ENCODE results near the gene CRLF1.
A peak's percentile ranks its signal among the peaks of the same experiment; 100 is the strongest.

CRLF1 gene

DNA sequence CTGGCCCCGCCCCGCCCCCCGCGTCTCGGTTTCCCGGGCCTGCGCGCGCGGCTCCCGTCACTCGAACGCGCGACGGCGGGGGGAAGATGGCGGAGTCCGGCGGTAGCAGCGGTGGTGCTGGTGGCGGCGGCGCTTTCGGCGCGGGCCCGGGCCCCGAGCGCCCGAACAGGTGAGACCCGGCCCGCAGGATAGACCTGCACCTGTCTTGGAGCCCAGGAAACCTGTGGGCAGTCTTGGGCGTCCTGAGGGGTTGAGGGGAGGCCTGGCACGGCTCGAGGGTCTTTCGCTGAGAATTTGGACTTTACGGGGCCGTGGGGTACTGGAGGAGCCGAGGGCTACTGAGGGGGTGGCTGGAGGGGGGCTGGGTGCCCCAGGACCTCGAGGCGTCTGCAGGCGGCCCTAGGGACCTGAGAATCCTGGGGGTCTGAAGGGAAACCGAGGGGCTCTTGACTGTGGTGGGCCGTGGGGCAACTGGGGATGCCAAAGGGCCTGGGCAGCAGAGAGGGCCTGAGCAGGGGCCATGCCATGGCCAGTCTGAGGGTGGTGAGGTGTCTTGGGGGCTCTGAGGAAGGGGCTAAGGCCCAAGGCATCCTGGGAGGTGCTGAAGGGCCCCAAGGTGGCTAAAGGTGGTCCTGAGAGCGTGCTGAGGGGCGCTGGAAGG, 30.5 kb upstream of the CRLF1 start, which contains the start of gene KLHL26 (continued):
- TF ChIP-seq, protein P1, sequence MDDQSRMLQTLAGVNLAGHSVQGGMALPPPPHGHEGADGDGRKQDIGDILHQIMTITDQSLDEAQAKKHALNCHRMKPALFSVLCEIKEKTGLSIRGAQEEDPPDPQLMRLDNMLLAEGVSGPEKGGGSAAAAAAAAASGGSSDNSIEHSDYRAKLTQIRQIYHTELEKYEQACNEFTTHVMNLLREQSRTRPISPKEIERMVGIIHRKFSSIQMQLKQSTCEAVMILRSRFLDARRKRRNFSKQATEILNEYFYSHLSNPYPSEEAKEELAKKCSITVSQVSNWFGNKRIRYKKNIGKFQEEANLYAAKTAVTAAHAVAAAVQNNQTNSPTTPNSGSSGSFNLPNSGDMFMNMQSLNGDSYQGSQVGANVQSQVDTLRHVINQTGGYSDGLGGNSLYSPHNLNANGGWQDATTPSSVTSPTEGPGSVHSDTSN (CRISPR knock-in tag; IDR thresholded peaks at IDR 0.05): peak; percentile 64; the same call in 1 of the 2 replicates
- TF ChIP-seq ZNF266 (tag by site-specific recombination; IDR thresholded peaks at IDR 0.05; ENCODE audit: low read depth) (no peak), ZBTB17 (tag by site-specific recombination; IDR thresholded peaks at IDR 0.05) (no peak), ZNF366 (tag by site-specific recombination; conservative IDR thresholded peaks at IDR 0.05) (no peak), ZNF488 (tag by site-specific recombination; IDR thresholded peaks at IDR 0.05) (no peak), ZNF596 (tag by site-specific recombination; IDR thresholded peaks at IDR 0.05) (no peak), ZNF148 (tag by site-specific recombination; IDR thresholded peaks at IDR 0.05; ENCODE audit: borderline replicate concordance) (no peak), ZNF274 (IDR thresholded peaks at IDR 0.05; ENCODE audit: low read length) (no peak), ZNF274 (tag by site-specific recombination; IDR thresholded peaks at IDR 0.05; ENCODE audit: borderline replicate concordance) (no peak), MZF1 (tag by site-specific recombination; IDR thresholded peaks at IDR 0.05; ENCODE audit: borderline replicate concordance) (no peak), ZXDB (tag by site-specific recombination; IDR thresholded peaks at IDR 0.05) (0 out of 2 replicates have a peak, but pooled peaks have one; percentile 35), ZNF473 (tag by site-specific recombination; IDR thresholded peaks at IDR 0.05) (no peak), ZNF140 (tag by site-specific recombination; IDR thresholded peaks at IDR 0.05) (no peak), ZFP37 (tag by site-specific recombination; IDR thresholded peaks at IDR 0.05) (no peak), HOXD13 (CRISPR knock-in tag; IDR thresholded peaks at IDR 0.05; ENCODE audit: borderline replicate concordance) (no peak), GLIS2 (tag by site-specific recombination; IDR thresholded peaks at IDR 0.05) (peak; percentile 67), ZNF23 (tag by site-specific recombination; IDR thresholded peaks at IDR 0.05; ENCODE audit: borderline replicate concordance) (no peak), ZNF133 (tag by site-specific recombination; IDR thresholded peaks at IDR 0.05) (no peak), ZNF426 (tag by site-specific recombination; IDR thresholded peaks at IDR 0.05) (no peak), ZNF658 (tag by site-specific recombination; IDR thresholded peaks at IDR 0.05) (no peak), ZNF391 (tag by site-specific recombination; IDR thresholded peaks at IDR 0.05; ENCODE audit: borderline replicate concordance, low read depth) (0 out of 2 replicates have a peak, but pooled peaks have one; percentile 37), ZNF114 (tag by site-specific recombination; IDR thresholded peaks at IDR 0.05) (no peak), SCRT2 (tag by site-specific recombination; IDR thresholded peaks at IDR 0.05) (no peak), SP7 (tag by site-specific recombination; IDR thresholded peaks at IDR 0.05) (no peak), SP2 (tag by site-specific recombination; IDR thresholded peaks at IDR 0.05) (no peak), ZNF302 (tag by site-specific recombination; IDR thresholded peaks at IDR 0.05; ENCODE audit: low read depth) (no peak), INSM2 (tag by site-specific recombination; IDR thresholded peaks at IDR 0.05) (no peak), ZNF548 (tag by site-specific recombination; IDR thresholded peaks at IDR 0.05) (no peak)
- TF ChIP-seq, protein P2, sequence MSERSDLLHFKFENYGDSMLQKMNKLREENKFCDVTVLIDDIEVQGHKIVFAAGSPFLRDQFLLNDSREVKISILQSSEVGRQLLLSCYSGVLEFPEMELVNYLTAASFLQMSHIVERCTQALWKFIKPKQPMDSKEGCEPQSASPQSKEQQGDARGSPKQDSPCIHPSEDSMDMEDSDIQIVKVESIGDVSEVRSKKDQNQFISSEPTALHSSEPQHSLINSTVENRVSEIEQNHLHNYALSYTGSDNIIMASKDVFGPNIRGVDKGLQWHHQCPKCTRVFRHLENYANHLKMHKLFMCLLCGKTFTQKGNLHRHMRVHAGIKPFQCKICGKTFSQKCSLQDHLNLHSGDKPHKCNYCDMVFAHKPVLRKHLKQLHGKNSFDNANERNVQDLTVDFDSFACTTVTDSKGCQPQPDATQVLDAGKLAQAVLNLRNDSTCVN (tag by site-specific recombination; optimal IDR thresholded peaks at IDR 0.05): peak; percentile 81
- TF ChIP-seq, protein P3, sequence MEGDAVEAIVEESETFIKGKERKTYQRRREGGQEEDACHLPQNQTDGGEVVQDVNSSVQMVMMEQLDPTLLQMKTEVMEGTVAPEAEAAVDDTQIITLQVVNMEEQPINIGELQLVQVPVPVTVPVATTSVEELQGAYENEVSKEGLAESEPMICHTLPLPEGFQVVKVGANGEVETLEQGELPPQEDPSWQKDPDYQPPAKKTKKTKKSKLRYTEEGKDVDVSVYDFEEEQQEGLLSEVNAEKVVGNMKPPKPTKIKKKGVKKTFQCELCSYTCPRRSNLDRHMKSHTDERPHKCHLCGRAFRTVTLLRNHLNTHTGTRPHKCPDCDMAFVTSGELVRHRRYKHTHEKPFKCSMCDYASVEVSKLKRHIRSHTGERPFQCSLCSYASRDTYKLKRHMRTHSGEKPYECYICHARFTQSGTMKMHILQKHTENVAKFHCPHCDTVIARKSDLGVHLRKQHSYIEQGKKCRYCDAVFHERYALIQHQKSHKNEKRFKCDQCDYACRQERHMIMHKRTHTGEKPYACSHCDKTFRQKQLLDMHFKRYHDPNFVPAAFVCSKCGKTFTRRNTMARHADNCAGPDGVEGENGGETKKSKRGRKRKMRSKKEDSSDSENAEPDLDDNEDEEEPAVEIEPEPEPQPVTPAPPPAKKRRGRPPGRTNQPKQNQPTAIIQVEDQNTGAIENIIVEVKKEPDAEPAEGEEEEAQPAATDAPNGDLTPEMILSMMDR (tag by site-specific recombination; IDR thresholded peaks at IDR 0.05): no peak
- TF ChIP-seq, protein P4, sequence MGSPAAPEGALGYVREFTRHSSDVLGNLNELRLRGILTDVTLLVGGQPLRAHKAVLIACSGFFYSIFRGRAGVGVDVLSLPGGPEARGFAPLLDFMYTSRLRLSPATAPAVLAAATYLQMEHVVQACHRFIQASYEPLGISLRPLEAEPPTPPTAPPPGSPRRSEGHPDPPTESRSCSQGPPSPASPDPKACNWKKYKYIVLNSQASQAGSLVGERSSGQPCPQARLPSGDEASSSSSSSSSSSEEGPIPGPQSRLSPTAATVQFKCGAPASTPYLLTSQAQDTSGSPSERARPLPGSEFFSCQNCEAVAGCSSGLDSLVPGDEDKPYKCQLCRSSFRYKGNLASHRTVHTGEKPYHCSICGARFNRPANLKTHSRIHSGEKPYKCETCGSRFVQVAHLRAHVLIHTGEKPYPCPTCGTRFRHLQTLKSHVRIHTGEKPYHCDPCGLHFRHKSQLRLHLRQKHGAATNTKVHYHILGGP (tag by site-specific recombination; IDR thresholded peaks at IDR 0.05): no peak
